Measurements from ENCODE around the gene ARRB1. TPM values are rescaled to one million over a fixed set of nuclear protein-coding genes. Genes with fewer than 3 reads are reported as not detected.

ARRB1 gene
- total RNA-seq, 2 donors from 2014 or later: 41.7 to 128 TPM

DNA sequence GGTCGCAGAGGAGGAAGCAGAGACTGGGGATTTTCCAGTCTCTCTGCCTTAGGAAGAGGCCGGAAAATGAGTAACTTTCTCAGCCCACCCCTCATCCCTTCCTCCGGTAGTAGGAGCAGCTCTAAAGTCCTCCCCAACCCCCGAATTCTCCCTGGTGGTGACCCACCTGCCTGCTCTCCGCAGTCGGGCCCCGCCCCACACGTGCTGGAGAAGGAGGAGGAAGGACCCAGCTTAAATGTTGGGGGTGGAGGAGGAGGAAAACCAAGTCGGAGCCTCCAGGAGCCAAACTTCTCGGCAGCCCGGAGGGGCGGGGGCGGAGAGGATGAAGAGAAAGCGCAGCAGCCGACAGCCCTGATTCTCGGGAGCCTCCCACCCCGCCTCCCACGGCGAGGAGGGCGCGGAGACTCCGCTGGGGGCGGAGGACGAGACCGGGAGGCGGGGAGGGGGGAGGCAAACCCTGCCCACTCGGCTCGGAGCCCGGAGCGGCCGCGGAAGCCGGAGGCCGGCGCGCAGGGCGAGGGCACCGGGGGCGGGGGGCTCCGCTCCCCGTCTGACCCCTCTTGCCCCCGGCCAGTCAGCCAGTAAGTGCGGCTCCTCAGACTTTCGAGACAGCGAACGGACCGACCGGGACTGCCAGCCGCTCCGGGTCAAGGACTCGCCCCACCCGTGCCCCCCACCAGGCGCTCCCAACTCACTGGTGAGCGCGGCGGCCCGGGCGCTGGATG lies 111.0 kb downstream of the ARRB1 start, which contains the start of gene TPBGL:
Gene TPBGL, plus strand, starts transcription at position 464 of the 725 bp plus-strand sequence. CDS start 276 bp downstream, outside the sequence.
- Mint-ChIP-seq H3K27ac (no peak within 1 kb of the TSS), H3K27me3 (ENCODE audit: insufficient read depth) (peaks cover 75% of the 10 kb centered on the region), H3K4me1 (peaks cover 4% of the 10 kb centered on the region), H3K9me3 (no peaks in the 10 kb centered on the region), H3K36me3 (ENCODE audit: low read depth) (no peaks in the 10 kb centered on the region), H3K4me3 (peak within 1 kb of the TSS; percentile 54)
- WGBS, 2 experiments (ENCODE audit: insufficient coverage in 1 of 2, insufficient read length in 1 of 2): 4 to 20% methylated on average over 2 to 58 of the region's 58 CpGs
- peak within 1 kb of the TSS; percentile 45 for H3K4me3 ChIP-seq (ENCODE audit: low read length)
- H3K27ac ChIP-seq (ENCODE audit: low read depth, low read length): no peak within 1 kb of the TSS
- no peaks in the 10 kb centered on the region for H3K9me3 ChIP-seq (ENCODE audit: control insufficient read depth, low read length)
- TF ChIP-seq, protein P1, sequence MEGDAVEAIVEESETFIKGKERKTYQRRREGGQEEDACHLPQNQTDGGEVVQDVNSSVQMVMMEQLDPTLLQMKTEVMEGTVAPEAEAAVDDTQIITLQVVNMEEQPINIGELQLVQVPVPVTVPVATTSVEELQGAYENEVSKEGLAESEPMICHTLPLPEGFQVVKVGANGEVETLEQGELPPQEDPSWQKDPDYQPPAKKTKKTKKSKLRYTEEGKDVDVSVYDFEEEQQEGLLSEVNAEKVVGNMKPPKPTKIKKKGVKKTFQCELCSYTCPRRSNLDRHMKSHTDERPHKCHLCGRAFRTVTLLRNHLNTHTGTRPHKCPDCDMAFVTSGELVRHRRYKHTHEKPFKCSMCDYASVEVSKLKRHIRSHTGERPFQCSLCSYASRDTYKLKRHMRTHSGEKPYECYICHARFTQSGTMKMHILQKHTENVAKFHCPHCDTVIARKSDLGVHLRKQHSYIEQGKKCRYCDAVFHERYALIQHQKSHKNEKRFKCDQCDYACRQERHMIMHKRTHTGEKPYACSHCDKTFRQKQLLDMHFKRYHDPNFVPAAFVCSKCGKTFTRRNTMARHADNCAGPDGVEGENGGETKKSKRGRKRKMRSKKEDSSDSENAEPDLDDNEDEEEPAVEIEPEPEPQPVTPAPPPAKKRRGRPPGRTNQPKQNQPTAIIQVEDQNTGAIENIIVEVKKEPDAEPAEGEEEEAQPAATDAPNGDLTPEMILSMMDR (conservative IDR thresholded peaks at IDR 0.05): no peak
- peaks cover 4% of the 10 kb centered on the region for H3K4me1 ChIP-seq (ENCODE audit: control insufficient read depth, insufficient read depth, low read length)
- no peaks in the 10 kb centered on the region for H3K36me3 ChIP-seq (ENCODE audit: control insufficient read depth, insufficient read depth, low read length)
- no peak within 1 kb of the TSS for H3K9ac ChIP-seq (ENCODE audit: extremely low read depth, low read length, poor library complexity, severe bottlenecking)
- peak; percentile 81 for DNase-seq
- H3K27me3 ChIP-seq (ENCODE audit: control insufficient read depth, insufficient read depth, low read length, poor library complexity, severe bottlenecking): peaks cover 81% of the 10 kb centered on the region

- H3K9me3 Mint-ChIP-seq: no peaks in the 10 kb centered on the region
- H3K27ac Mint-ChIP-seq: no peak overlapping the region
- H3K27me3 ChIP-seq (ENCODE audit: control insufficient read depth, insufficient read depth, low read length, poor library complexity, severe bottlenecking): peaks cover 74% of the 10 kb centered on the region
Measured at GRCh38 chr11:75239531-75240290, 111.8 kb downstream of the ARRB1 start.

More at GRCh38 chr11:75239531-75240290, 111.8 kb downstream of the ARRB1 start:
- Mint-ChIP-seq H3K27me3 (ENCODE audit: insufficient read depth) (peaks cover 69% of the 10 kb centered on the region), H3K36me3 (ENCODE audit: low read depth) (no peaks in the 10 kb centered on the region), H3K4me3 (peak overlapping the region; percentile 54), H3K4me1 (peaks cover 4% of the 10 kb centered on the region)
- DNase-seq: peak; percentile 56
- H3K9me3 ChIP-seq (ENCODE audit: control insufficient read depth, low read length): no peaks in the 10 kb centered on the region
- 56 to 72% methylated on average over 9 to 10 of the region's 10 CpGs for WGBS, 2 experiments (ENCODE audit: insufficient coverage in 1 of 2, insufficient read length in 1 of 2)
- TF ChIP-seq, protein P1 (conservative IDR thresholded peaks at IDR 0.05): no peak
- peaks cover 4% of the 10 kb centered on the region for H3K4me1 ChIP-seq (ENCODE audit: control insufficient read depth, insufficient read depth, low read length)
- H3K36me3 ChIP-seq (ENCODE audit: control insufficient read depth, insufficient read depth, low read length): no peaks in the 10 kb centered on the region
- no peak overlapping the region for H3K27ac ChIP-seq (ENCODE audit: low read depth, low read length)
- H3K9ac ChIP-seq (ENCODE audit: extremely low read depth, low read length, poor library complexity, severe bottlenecking): no peak overlapping the region
- no peak overlapping the region for H3K4me3 ChIP-seq (ENCODE audit: low read length)

All from endodermal cell (in vitro differentiated cells).